GM12873 (cell line): ENCODE measurements around the gene C10orf90.

Experiments used
- CTCF ChIP-seq: IDR thresholded peaks from 2 replicates; pipeline ENCODE4 v1.5.1; 2012; ENCODE audit warnings: low read depth, mild to moderate bottlenecking, moderate library complexity, low read length, control low read depth; ENCODE audit not compliant: insufficient read depth; ENCODE audit errors: missing control alignments

C10orf90 gene

GRCh38 chr10:126651467-126651866, 19.0 kb downstream of the C10orf90 start:
- no peak for TF ChIP-seq CTCF

DNA sequence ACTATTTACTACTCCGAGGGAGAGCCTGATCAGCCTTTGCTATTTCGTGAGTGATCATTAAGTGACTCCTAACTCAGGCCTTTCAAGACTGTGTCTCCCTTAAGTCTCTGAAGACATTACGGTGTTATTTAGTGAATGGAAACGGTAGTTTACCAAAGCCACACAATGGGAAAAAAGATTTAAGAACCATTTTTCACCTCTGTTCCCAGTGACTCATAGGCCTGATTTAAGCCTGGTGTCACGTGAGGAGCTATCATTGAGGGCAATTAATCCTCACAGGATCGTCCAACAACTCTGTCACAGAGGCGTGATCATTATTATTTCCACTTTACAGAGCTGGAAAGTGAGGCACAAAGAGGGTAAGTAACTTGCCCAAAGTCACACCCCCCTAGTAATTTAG, 20.3 kb downstream of the C10orf90 start:
- no peak for TF ChIP-seq CTCF

- no peak for TF ChIP-seq CTCF
Observed at GRCh38 chr10:126647116-126647515, 23.4 kb downstream of the C10orf90 start.

DNA sequence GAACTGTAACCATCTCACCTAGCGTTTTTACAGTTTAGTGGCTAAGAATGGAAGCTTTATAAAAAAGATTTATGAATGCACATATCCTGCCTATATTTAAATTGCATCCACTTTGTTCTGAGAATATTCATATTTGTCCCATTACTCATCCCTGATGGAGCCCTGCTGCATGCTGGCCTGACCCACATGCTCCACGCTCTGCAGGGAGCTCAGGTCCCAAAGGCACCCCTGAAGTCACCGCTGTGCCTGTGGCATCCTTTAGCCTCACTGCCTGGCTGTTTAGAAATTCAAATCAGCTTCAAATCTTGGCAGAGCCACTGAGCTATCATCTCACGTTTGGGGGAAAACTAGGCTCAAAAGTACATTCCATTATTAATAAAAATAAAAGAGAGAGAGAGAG, 24.4 kb downstream of the C10orf90 start:
- TF ChIP-seq CTCF, result no peak

GRCh38 chr10:126640401-126640800, 30.1 kb downstream of the C10orf90 start:
- TF ChIP-seq CTCF, result no peak

GRCh38 chr10:126639084-126639483, 31.4 kb downstream of the C10orf90 start:
- no peak for TF ChIP-seq CTCF

DNA sequence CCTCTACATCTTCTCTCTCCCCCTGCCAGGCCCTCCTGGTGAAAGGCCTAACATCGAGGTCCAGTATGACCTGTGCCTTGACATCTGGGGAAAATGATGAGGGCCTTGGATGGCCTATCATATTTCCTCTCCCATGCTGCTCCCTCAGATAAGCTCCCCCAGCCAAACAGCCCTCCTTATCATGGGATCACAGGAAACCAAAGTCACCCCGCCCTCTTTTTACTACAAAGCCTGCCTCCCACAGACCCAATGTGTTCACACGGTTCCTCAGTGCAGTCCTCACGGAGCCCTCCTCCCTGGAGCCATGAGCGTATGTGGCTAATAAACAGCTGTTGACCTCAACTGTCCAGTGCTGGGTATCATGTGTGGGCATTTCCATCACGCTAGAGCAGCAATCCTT, 32.0 kb downstream of the C10orf90 start:
- no peak for TF ChIP-seq CTCF
